AG09309 (cell line): ENCODE measurements around the gene E4F1.
"Not testable (repeated sequence)": the region's sequence is repeated elsewhere in the genome, so short reads cannot be mapped to it uniquely, and the experiment has no call there.

Experiments used
- DNase-seq: peaks from one replicate; pipeline ENCODE4 v3.0.0-alpha.2; 2010; ENCODE audit warnings: low read depth
- H3K4me3 ChIP-seq: 2 replicates; pipeline ENCODE4 v1.5.1; 2011; ENCODE audit warnings: mild to moderate bottlenecking, low read depth, low read length, moderate library complexity; ENCODE audit not compliant: control insufficient read depth
- TF ChIP-seq, protein P1 (sequence below): IDR thresholded peaks from 2 replicates; pipeline ENCODE4 v1.5.1; 2011; ENCODE audit warnings: mild to moderate bottlenecking, low read depth, low read length, inconsistent platforms; ENCODE audit not compliant: insufficient read depth, control insufficient read depth; ENCODE audit errors: missing control alignments

E4F1 gene

DNA sequence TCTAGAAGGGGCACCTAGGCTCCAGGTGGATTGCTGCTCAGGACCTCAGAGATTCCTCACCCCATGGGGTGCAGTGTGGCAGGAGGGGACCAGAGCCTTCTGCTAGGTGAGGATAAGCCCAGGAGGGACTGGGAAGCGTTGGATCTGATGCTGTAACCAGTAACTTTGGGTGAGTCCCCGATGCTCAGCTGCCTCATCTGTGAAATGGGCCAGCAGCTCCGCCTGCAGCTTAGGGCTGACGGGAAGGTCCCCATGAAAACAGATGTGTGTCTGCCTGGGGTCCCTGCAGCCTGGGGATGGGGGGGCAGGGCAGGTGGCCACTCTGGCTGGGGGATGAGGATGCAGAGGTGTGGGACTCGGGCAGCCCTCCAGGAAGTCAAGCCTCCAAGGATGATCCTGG is 24.3 kb upstream of the E4F1 start:
- H3K4me3 ChIP-seq, result no peak overlapping the region
- TF ChIP-seq, protein P1, sequence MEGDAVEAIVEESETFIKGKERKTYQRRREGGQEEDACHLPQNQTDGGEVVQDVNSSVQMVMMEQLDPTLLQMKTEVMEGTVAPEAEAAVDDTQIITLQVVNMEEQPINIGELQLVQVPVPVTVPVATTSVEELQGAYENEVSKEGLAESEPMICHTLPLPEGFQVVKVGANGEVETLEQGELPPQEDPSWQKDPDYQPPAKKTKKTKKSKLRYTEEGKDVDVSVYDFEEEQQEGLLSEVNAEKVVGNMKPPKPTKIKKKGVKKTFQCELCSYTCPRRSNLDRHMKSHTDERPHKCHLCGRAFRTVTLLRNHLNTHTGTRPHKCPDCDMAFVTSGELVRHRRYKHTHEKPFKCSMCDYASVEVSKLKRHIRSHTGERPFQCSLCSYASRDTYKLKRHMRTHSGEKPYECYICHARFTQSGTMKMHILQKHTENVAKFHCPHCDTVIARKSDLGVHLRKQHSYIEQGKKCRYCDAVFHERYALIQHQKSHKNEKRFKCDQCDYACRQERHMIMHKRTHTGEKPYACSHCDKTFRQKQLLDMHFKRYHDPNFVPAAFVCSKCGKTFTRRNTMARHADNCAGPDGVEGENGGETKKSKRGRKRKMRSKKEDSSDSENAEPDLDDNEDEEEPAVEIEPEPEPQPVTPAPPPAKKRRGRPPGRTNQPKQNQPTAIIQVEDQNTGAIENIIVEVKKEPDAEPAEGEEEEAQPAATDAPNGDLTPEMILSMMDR, result no peak
- no peak for DNase-seq

DNA sequence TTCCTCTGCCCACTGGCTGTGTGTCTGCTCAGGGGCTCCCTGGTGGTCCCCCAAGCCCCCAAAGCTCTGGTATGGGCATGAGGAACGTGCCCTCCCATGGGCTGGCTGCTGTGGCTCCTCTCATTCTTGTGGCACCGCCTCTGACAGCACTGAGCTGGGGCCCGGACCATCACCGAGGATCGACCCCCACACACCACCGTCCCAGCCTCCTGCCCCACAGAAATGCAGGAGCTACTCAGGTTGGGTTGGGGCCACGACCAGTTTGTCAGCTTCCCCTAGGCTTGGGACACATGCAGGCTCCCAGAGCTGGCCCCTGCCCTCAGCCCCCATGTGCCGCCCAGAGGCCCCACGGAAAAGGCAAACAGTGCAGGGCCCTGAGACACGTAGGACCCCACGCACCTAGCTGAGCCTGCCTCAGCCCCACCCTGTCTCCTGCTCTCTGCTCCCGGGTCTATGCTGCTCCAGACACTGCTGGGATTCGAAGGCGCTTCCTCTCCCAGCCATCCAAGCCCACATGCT is 23.7 kb upstream of the E4F1 start:
- TF ChIP-seq, protein P1, result no peak
- DNase-seq, result no peak
- no peak overlapping the region for H3K4me3 ChIP-seq

DNA sequence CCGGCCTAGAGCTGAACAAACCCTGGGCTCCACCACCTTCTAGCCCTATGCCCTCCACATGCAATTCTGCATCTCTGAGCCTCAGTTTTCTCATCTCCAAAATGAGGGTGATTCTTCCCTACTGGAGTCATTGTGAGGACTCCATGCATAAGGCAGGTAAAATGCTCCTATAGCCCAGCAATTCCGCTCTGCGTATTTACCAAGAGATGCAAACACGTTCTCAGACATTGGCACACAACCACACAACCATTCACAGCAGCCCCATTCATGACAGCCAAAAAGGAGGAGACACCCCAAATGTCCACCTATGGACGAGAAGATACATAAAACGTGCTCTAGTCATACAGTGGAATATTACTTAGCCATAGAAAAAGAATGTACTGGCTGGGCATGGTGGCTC is 23.1 kb upstream of the E4F1 start:
- DNase-seq, result no peak
- H3K4me3 ChIP-seq, result no peak overlapping the region
- TF ChIP-seq, protein P1, result no peak

DNA sequence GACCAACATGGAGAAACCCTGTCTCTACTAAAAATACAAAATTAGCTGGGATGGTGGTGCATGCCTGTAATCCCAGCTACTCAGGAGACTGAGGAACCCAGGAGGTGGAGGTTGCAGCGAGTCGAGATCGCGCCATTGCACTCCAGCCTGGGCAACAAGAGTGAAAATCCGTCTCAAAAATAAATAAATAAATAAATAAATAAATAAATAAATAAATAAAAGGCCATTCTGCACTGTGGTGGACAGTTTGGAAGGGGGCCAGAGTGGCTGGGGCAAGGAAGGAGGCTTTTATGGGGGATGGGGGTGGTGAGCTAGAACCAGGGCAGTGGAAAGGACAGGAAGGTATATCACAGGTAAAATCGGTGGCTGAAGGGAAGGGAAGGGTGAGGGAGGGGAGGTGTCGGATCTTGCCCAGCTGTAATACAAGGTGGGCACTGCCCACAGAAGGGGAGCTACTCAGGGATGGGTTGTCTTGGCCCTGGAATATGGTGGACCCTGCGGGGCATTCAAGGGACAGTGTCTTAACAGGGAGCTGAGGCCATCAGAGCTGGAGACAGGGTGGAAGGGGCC is 20.2 kb upstream of the E4F1 start:
- not testable (repeated sequence) for H3K4me3 ChIP-seq, DNase-seq

DNA sequence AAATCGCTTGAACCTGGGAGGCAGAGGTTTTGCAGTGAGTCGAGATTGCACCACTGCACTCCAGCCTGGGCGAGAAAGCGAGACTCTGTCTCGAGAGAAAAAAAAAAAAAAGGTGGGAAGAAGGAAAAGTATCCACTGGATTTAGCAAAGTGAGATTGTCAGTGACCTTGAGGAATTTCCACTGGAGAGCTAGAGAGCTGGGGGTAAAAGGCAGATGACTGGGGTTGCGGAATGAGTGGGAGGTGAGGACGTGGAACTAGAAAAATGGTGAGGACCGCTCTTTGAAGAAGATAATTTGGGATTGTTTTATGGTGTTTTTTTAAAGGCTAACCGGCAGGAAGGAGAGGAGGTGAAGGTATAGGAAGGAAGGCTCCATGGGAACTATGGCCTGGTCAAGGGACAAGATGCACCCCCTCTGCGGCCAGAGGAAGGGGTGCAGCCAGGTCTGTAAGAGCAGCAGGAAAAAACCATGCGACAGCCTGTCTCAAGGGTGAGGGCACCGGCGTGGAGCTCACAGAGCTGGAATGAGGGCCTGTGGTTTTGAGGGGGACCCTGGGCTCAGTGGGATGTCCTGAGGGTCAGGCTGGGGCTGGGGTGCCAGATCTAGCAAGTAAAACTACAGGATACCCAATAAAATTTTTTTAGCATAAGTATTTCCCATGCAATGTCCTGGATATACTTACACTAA is 18.8 kb upstream of the E4F1 start:
- peak overlapping the region; percentile 76 for H3K4me3 ChIP-seq
- DNase-seq, result no peak
- TF ChIP-seq, protein P1, result no peak

DNA sequence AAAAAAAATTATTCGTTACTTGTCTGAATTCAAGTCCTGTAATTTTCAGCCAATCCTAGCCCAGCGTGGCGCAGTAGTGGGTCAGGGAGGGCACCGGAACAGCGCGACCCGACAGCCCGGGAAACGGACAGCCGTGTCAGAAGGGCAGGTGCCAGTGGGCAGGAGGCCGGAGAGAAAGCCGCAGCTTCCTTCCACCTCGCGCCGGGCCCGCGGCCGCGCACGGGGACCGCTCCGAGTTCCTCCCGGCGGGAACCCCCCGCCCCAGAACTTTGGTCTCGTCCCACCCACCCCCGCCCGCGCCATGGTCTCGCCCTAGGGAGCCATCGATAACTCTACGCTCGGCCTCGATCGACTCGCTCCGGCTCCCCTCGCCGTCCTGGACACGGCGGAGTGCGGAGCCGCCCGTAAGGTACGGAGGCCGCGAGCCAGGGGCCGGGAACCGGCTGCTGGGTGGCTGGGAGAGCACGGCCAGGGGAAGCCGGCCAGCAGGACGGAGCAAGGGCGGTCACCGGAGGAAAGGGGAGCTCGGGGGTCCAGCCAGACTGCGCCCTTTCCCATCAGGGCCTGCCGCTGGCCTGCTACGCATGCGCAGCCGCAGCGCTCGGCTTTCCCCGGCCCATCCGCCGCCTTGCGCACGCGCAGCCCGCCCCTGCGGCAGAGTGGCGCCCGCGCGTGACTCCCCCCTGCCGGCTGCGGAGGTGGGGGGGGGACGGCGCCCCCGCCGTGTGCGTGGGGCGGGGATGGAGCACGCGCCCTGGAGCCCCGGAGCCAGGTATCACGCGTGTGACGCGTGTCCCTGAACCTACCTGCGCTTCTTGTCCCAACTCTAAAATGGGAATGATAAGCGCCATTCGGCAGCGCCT is 18.1 kb upstream of the E4F1 start, which contains the start of gene MLST8:
Gene MLST8 (plus strand): TSS at position 351 of the 863 bp plus-strand sequence. CDS start 632 bp downstream, outside the sequence.
- H3K4me3 ChIP-seq, result peak within 1 kb of the TSS; percentile 76
- TF ChIP-seq, protein P1, result no peak

More for the DNA sequence above, 18.1 kb upstream of the E4F1 start, which contains the start of gene MLST8:
- DNase-seq, result peak; percentile 33
